Measurements from ENCODE around the gene MOB3C.

The MOB3C gene

GRCh38 chr1:46637444-46638083 is 21.0 kb upstream of the MOB3C start:
- no peak for DNase-seq

GRCh38 chr1:46635205-46635604 is 18.6 kb upstream of the MOB3C start:
- no peak for DNase-seq

GRCh38 chr1:46630719-46631118 is 14.1 kb upstream of the MOB3C start:
- DNase-seq = no peak

GRCh38 chr1:46623743-46624644 is 7.4 kb upstream of the MOB3C start:
- DNase-seq = peak in 1 of 5 experiments; percentile 23

- no peak for DNase-seq
Observed at GRCh38 chr1:46622344-46622743, 5.7 kb upstream of the MOB3C start.

GRCh38 chr1:46621930-46622329 is 5.3 kb upstream of the MOB3C start:
- no peak for DNase-seq

GRCh38 chr1:46619656-46620258 is 3.1 kb upstream of the MOB3C start:
- DNase-seq = peak in 1 of 5 experiments; percentile 27

- DNase-seq = peak in 1 of 5 experiments; percentile 78
Observed at GRCh38 chr1:46618754-46619415, 2.3 kb upstream of the MOB3C start.

- no peak for DNase-seq
Observed at GRCh38 chr1:46617833-46618232, 1.2 kb upstream of the MOB3C start.

GRCh38 chr1:46617108-46617800 is 643 bp upstream of the MOB3C start:
- DNase-seq = no peak

- DNase-seq = peak in 1 of 5 experiments; percentile 32
Observed at GRCh38 chr1:46615735-46616134, 876 bp downstream of the MOB3C start.

GRCh38 chr1:46615088-46615487 is 1.5 kb downstream of the MOB3C start:
- no peak for DNase-seq

- DNase-seq = no peak
Observed at GRCh38 chr1:46614604-46614984, 2.0 kb downstream of the MOB3C start.

- peak in 3 of 5 experiments; percentile 9 to 65 (median 17) for DNase-seq
Observed at GRCh38 chr1:46613661-46614603, 2.7 kb downstream of the MOB3C start.

GRCh38 chr1:46612937-46613660 is 3.5 kb downstream of the MOB3C start:
- no peak for DNase-seq

- DNase-seq = no peak
Observed at GRCh38 chr1:46611691-46612221, 4.9 kb downstream of the MOB3C start.

GRCh38 chr1:46607345-46608130 is 9.1 kb downstream of the MOB3C start:
- no peak for DNase-seq

GRCh38 chr1:46606255-46606965 is 10.2 kb downstream of the MOB3C start:
- DNase-seq = no peak

GRCh38 chr1:46605232-46605631 is 11.4 kb downstream of the MOB3C start:
- DNase-seq = peak in 2 of 5 experiments; percentile 63 to 73

Data from T-helper 2 cell (primary cell).